ENCODE results near the gene TXLNG. TPM values are rescaled to one million over a fixed set of nuclear protein-coding genes. Genes with fewer than 3 reads are reported as not detected.

TXLNG gene
- total RNA-seq (2014; rRNA removed; shearing (Covaris generic)) (6.1 and 6.4 TPM in 2 replicates), polyA plus RNA-seq (2016; fragmentation: Nextera tagmentation; extraction: Ambion mirVana) (4.1 and 4.4 TPM in 2 replicates)

GRCh38 chrX:16786139-16786790 lies at the start of gene TXLNG:
TXLNG (plus strand) TSS chrX:16786466; CDS start chrX:16786488, 22 bp downstream.
- H3K4me2 ChIP-seq (ENCODE audit: unreplicated experiment): peak within 1 kb of the TSS; percentile 80
- H4K20me1 ChIP-seq (ENCODE audit: insufficient read depth): no peaks in the 10 kb centered on the region
- peak within 1 kb of the TSS; percentile 94 for H2AFZ ChIP-seq
- no peaks in the 10 kb centered on the region for H3K27me3 ChIP-seq (replicated peaks; ENCODE audit: insufficient read depth)
- in situ Hi-C loops (cut with MboI): no loop called here
- H3K9ac ChIP-seq: peak within 1 kb of the TSS; percentile 89
- no peaks in the 10 kb centered on the region for H3K9me3 ChIP-seq (ENCODE audit: low read depth)
- peak within 1 kb of the TSS; percentile 80 for H3K4me3 ChIP-seq
- 0 to 3% methylated on average over 6 to 38 of the region's 59 CpGs for WGBS, 2 experiments (ENCODE audit: low coverage in 1 of 2, low lambda C conversion rate in 2 of 2, missing lambda C conversion rate in 2 of 2)
- H3K27ac ChIP-seq: peak within 1 kb of the TSS; percentile 67
- peaks cover 11% of the 10 kb centered on the region; the same call in 1 of the 2 replicates for H3F3A ChIP-seq (ENCODE audit: insufficient read depth)
- no peaks in the 10 kb centered on the region for H3K9me2 ChIP-seq (ENCODE audit: insufficient read depth)
- no peaks in the 10 kb centered on the region for H3K4me1 ChIP-seq (ENCODE audit: insufficient read depth)
- TF ChIP-seq EZH2 (IDR thresholded peaks at IDR 0.05; ENCODE audit: insufficient read depth, poor library complexity, severe bottlenecking) (no peak), EZH2phosphoT487 (IDR thresholded peaks at IDR 0.05; ENCODE audit: insufficient read depth, low read depth) (no peak)
- no peaks in the 10 kb centered on the region for H3K36me3 ChIP-seq (ENCODE audit: low read depth)
- H3K79me2 ChIP-seq (ENCODE audit: insufficient read depth): peaks cover 41% of the 10 kb centered on the region
- DNase-seq: peak; percentile 97

- Histone ChIP-seq H4K20me1 (ENCODE audit: insufficient read depth) (no peaks in the 10 kb centered on the region), H2AFZ (no peak overlapping the region), H3K9me3 (ENCODE audit: low read depth) (no peaks in the 10 kb centered on the region), H3K79me2 (ENCODE audit: insufficient read depth) (peaks cover 1% of the 10 kb centered on the region), H3K4me1 (ENCODE audit: insufficient read depth) (no peaks in the 10 kb centered on the region), H3K4me3 (no peak overlapping the region), H3K27ac (no peak overlapping the region), H3F3A (ENCODE audit: insufficient read depth) (no peaks in the 10 kb centered on the region), H3K9ac (no peak overlapping the region), H3K27me3 (replicated peaks; ENCODE audit: insufficient read depth) (no peaks in the 10 kb centered on the region), H3K9me2 (ENCODE audit: insufficient read depth) (no peaks in the 10 kb centered on the region), H3K4me2 (ENCODE audit: unreplicated experiment) (no peak overlapping the region), H3K36me3 (ENCODE audit: low read depth) (no peaks in the 10 kb centered on the region; the same call in 1 of the 2 replicates)
- 92 to 96% methylated on average over 5 of the region's 5 CpGs for WGBS, 2 experiments (ENCODE audit: low coverage in 1 of 2, low lambda C conversion rate in 2 of 2, missing lambda C conversion rate in 2 of 2)
- TF ChIP-seq EZH2phosphoT487 (IDR thresholded peaks at IDR 0.05; ENCODE audit: insufficient read depth, low read depth) (no peak), EZH2 (IDR thresholded peaks at IDR 0.05; ENCODE audit: insufficient read depth, poor library complexity, severe bottlenecking) (no peak)
- in situ Hi-C loops (cut with MboI): no loop called here
- DNase-seq: no peak
Observed at GRCh38 chrX:16737024-16737423, 49.2 kb upstream of the TXLNG start.

DNA sequence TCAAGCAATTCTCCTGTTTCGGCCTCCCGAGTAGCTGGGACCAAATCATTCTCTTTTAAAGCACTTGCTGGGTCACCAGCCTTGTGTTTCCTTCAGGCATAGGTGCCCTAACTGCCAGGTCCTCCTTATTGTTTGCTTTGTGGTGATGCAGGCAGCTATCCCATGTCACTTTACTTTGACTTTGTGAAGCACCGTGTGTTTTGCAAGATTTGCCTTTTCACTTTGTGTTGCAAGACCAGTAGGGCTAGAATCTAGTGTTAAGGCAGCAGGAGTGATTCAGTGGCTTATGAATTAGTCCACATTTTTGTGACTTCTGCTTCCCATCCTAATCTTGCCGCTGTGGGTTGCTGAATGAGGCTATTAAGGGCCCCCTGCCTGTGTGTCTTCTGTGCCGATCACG lies 46.7 kb upstream of the TXLNG start:
- Histone ChIP-seq H3F3A (ENCODE audit: insufficient read depth) (peaks cover 13% of the 10 kb centered on the region; the same call in 1 of the 2 replicates), H3K9me3 (ENCODE audit: low read depth) (no peaks in the 10 kb centered on the region), H3K79me2 (ENCODE audit: insufficient read depth) (no peaks in the 10 kb centered on the region), H3K36me3 (ENCODE audit: low read depth) (peaks cover 12% of the 10 kb centered on the region; the same call in 1 of the 2 replicates), H4K20me1 (ENCODE audit: insufficient read depth) (no peaks in the 10 kb centered on the region), H3K4me3 (no peak overlapping the region), H3K27me3 (replicated peaks; ENCODE audit: insufficient read depth) (no peaks in the 10 kb centered on the region), H2AFZ (no peak overlapping the region), H3K4me2 (ENCODE audit: unreplicated experiment) (no peak overlapping the region), H3K9ac (no peak overlapping the region), H3K4me1 (ENCODE audit: insufficient read depth) (peaks cover 7% of the 10 kb centered on the region; the same call in 1 of the 2 replicates), H3K27ac (0 out of 2 replicates have a peak overlapping the region, but pooled peaks have one; percentile 18), H3K9me2 (ENCODE audit: insufficient read depth) (no peaks in the 10 kb centered on the region)
- in situ Hi-C loops (cut with MboI): no loop called here
- WGBS, 2 experiments (ENCODE audit: low coverage in 1 of 2, low lambda C conversion rate in 2 of 2, missing lambda C conversion rate in 2 of 2): 56 to 61% methylated on average over 4 to 6 of the region's 6 CpGs
- TF ChIP-seq EZH2 (IDR thresholded peaks at IDR 0.05; ENCODE audit: insufficient read depth, poor library complexity, severe bottlenecking) (no peak), EZH2phosphoT487 (IDR thresholded peaks at IDR 0.05; ENCODE audit: insufficient read depth, low read depth) (no peak)
- peak; percentile 55 for DNase-seq

GRCh38 chrX:16743604-16744325 lies 42.5 kb upstream of the TXLNG start:
- H3K4me2 ChIP-seq (ENCODE audit: unreplicated experiment): no peak overlapping the region
- H3K79me2 ChIP-seq (ENCODE audit: insufficient read depth): no peaks in the 10 kb centered on the region
- peaks cover 13% of the 10 kb centered on the region; the same call in 1 of the 2 replicates for H3F3A ChIP-seq (ENCODE audit: insufficient read depth)
- no peaks in the 10 kb centered on the region for H3K9me3 ChIP-seq (ENCODE audit: low read depth)
- peak overlapping the region; percentile 80 for H3K27ac ChIP-seq
- no peaks in the 10 kb centered on the region for H3K9me2 ChIP-seq (ENCODE audit: insufficient read depth)
- H3K27me3 ChIP-seq (replicated peaks; ENCODE audit: insufficient read depth): no peaks in the 10 kb centered on the region
- no peaks in the 10 kb centered on the region for H4K20me1 ChIP-seq (ENCODE audit: insufficient read depth)
- WGBS, 2 experiments (ENCODE audit: low coverage in 1 of 2, low lambda C conversion rate in 2 of 2, missing lambda C conversion rate in 2 of 2): 84% methylated on average over 11 to 12 of the region's 12 CpGs
- TF ChIP-seq EZH2phosphoT487 (IDR thresholded peaks at IDR 0.05; ENCODE audit: insufficient read depth, low read depth): no peak
- no peak for TF ChIP-seq EZH2 (IDR thresholded peaks at IDR 0.05; ENCODE audit: insufficient read depth, poor library complexity, severe bottlenecking)
- DNase-seq: peak; percentile 80
- no peak overlapping the region for H3K4me3 ChIP-seq
- peaks cover 7% of the 10 kb centered on the region; the same call in 1 of the 2 replicates for H3K4me1 ChIP-seq (ENCODE audit: insufficient read depth)
- peaks cover 12% of the 10 kb centered on the region; the same call in 1 of the 2 replicates for H3K36me3 ChIP-seq (ENCODE audit: low read depth)
- in situ Hi-C loops (cut with MboI): no loop called here
- no peak overlapping the region for H2AFZ ChIP-seq
- H3K9ac ChIP-seq: peak overlapping the region; percentile 42; the same call in 1 of the 2 replicates
